HEK293 (cell line): Measurements from ENCODE around the gene FRMD3.

Experiments used
- FEZF1 ChIP-seq: fragments of 450-650 bp; formaldehyde crosslinking; IDR thresholded peaks from 2 replicates; pipeline ENCODE4 v1.5.1; 2016; ENCODE audit warnings: missing biosample characterization, missing genetic modification characterization
- TCF7L2 ChIP-seq: IDR thresholded peaks from 2 replicates; pipeline ENCODE4 v1.6.1; 2011; ENCODE audit warnings: low read depth, mild to moderate bottlenecking, inconsistent platforms, low read length, moderate library complexity, borderline replicate concordance
- ZBTB21 ChIP-seq: fragments of 450-650 bp; formaldehyde crosslinking; IDR thresholded peaks from 2 replicates; pipeline ENCODE4 v1.5.1; 2017; ENCODE audit warnings: missing biosample characterization, missing genetic modification characterization
- ZNF221 ChIP-seq: fragments of 450-650 bp; formaldehyde crosslinking; IDR thresholded peaks from 2 replicates; pipeline ENCODE4 v1.5.1; 2017; ENCODE audit warnings: missing biosample characterization, missing genetic modification characterization, borderline replicate concordance
- ZNF274 ChIP-seq, 2 experiments: fragments of 200-500 bp in 1 of 2; fragments of 450-650 bp in 1 of 2; sonication (Bioruptor generic) in 1 of 2; formaldehyde crosslinking in 1 of 2; IDR thresholded peaks; 2 replicates each; pipeline versions ENCODE4 v1.5.1 to v1.6.1; 2014 to 2016; ENCODE audit warnings: borderline replicate concordance in 1 of 2, inconsistent platforms in 1 of 2, low read length in 1 of 2, missing biosample characterization in 1 of 2, missing genetic modification characterization in 1 of 2
- ZNF366 ChIP-seq: fragments of 450-650 bp; formaldehyde crosslinking; conservative IDR thresholded peaks from 2 replicates; pipeline ENCODE4 v1.5.1; 2016; ENCODE audit warnings: missing biosample characterization, missing genetic modification characterization
- ZNF48 ChIP-seq: fragments of 450-650 bp; formaldehyde crosslinking; IDR thresholded peaks from 2 replicates; pipeline ENCODE4 v1.5.1; 2016; ENCODE audit warnings: missing biosample characterization, missing genetic modification characterization
- TF ChIP-seq, protein P1 (sequence below): fragments of 450-650 bp; formaldehyde crosslinking; IDR thresholded peaks from 2 replicates; pipeline ENCODE4 v1.5.1; 2016; ENCODE audit warnings: missing biosample characterization, missing genetic modification characterization
- TF ChIP-seq, protein P2 (sequence below): fragments of 450-650 bp; formaldehyde crosslinking; IDR thresholded peaks from 2 replicates; pipeline ENCODE4 v1.5.1; 2016; ENCODE audit warnings: missing biosample characterization, missing genetic modification characterization
- TF ChIP-seq, protein P3 (sequence below): fragments of 450-650 bp; formaldehyde crosslinking; IDR thresholded peaks from 2 replicates; pipeline ENCODE4 v1.5.1; 2017; ENCODE audit warnings: missing biosample characterization, missing genetic modification characterization

DNA sequence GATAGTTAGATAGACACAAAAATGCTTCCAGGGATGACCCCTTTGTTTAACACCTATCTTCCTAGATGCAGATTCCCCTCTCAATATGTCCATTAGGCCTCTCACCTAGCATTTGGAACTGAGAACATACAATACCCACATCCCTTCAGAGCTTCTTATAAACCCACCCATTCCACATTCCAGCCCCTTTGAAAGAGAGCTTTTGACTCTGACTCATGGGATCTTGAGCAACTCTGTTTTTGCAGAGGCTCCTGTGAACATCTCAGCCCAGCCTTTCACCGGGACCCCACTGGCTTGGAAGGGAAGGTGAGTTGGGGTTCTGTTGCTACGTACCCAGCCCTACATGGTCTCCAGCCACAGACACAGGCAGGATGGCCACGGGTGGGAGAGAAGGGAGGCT lies 195.5 kb downstream of the FRMD3 start:
- TF ChIP-seq ZNF274 (IDR thresholded peaks at IDR 0.05; ENCODE audit: low read length) = no peak
- TF ChIP-seq ZNF274 (tag by site-specific recombination; IDR thresholded peaks at IDR 0.05; ENCODE audit: borderline replicate concordance) = no peak
- no peak for TF ChIP-seq ZBTB21 (tag by site-specific recombination)
- TF ChIP-seq, protein P1, sequence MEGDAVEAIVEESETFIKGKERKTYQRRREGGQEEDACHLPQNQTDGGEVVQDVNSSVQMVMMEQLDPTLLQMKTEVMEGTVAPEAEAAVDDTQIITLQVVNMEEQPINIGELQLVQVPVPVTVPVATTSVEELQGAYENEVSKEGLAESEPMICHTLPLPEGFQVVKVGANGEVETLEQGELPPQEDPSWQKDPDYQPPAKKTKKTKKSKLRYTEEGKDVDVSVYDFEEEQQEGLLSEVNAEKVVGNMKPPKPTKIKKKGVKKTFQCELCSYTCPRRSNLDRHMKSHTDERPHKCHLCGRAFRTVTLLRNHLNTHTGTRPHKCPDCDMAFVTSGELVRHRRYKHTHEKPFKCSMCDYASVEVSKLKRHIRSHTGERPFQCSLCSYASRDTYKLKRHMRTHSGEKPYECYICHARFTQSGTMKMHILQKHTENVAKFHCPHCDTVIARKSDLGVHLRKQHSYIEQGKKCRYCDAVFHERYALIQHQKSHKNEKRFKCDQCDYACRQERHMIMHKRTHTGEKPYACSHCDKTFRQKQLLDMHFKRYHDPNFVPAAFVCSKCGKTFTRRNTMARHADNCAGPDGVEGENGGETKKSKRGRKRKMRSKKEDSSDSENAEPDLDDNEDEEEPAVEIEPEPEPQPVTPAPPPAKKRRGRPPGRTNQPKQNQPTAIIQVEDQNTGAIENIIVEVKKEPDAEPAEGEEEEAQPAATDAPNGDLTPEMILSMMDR = no peak
- TF ChIP-seq, protein P2, sequence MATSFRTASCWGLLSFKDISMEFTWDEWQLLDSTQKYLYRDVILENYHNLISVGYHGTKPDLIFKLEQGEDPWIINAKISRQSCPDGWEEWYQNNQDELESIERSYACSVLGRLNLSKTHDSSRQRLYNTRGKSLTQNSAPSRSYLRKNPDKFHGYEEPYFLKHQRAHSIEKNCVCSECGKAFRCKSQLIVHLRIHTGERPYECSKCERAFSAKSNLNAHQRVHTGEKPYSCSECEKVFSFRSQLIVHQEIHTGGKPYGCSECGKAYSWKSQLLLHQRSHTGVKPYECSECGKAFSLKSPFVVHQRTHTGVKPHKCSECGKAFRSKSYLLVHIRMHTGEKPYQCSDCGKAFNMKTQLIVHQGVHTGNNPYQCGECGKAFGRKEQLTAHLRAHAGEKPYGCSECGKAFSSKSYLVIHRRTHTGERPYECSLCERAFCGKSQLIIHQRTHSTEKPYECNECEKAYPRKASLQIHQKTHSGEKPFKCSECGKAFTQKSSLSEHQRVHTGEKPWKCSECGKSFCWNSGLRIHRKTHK (tag by site-specific recombination) = no peak
- no peak for TF ChIP-seq TCF7L2
- TF ChIP-seq ZNF366 (tag by site-specific recombination) = no peak
- TF ChIP-seq FEZF1 (tag by site-specific recombination) = no peak
- TF ChIP-seq, protein P3, sequence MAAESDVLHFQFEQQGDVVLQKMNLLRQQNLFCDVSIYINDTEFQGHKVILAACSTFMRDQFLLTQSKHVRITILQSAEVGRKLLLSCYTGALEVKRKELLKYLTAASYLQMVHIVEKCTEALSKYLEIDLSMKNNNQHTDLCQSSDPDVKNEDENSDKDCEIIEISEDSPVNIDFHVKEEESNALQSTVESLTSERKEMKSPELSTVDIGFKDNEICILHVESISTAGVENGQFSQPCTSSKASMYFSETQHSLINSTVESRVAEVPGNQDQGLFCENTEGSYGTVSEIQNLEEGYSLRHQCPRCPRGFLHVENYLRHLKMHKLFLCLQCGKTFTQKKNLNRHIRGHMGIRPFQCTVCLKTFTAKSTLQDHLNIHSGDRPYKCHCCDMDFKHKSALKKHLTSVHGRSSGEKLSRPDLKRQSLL = no peak
- TF ChIP-seq ZNF221 = no peak
- TF ChIP-seq ZNF48 (tag by site-specific recombination) = no peak
